Rectal smooth muscle tissue (tissue), 1 donor: ENCODE measurements around the gene MCC.

Experiments
- H3K27ac ChIP-seq: one replicate; pipeline ENCODE4 v1.7.0; 2013; ENCODE audit warnings: low read depth, low read length, inconsistent platforms
- H3K27me3 ChIP-seq: one replicate; pipeline ENCODE4 v1.7.0; 2013; ENCODE audit warnings: low read length; ENCODE audit not compliant: control insufficient read depth, insufficient read depth
- H3K36me3 ChIP-seq: one replicate; pipeline ENCODE4 v1.7.0; 2013; ENCODE audit warnings: low read length; ENCODE audit not compliant: control insufficient read depth, insufficient read depth
- H3K4me1 ChIP-seq: one replicate; pipeline ENCODE4 v1.7.0; 2013; ENCODE audit warnings: low read length; ENCODE audit not compliant: control insufficient read depth, insufficient read depth
- H3K4me3 ChIP-seq: one replicate; pipeline ENCODE4 v1.7.0; 2013; ENCODE audit warnings: low read length
- H3K9ac ChIP-seq: one replicate; pipeline ENCODE4 v1.7.0; 2013; ENCODE audit warnings: low read length

MCC gene

GRCh38 chr5:113038136-113038535 is 450.1 kb downstream of the MCC start:
- Histone ChIP-seq H3K27me3 (no peaks in the 10 kb centered on the region), H3K27ac (no peak overlapping the region), H3K4me1 (no peaks in the 10 kb centered on the region), H3K36me3 (no peaks in the 10 kb centered on the region), H3K4me3 (no peak overlapping the region), H3K9ac (no peak overlapping the region)

DNA sequence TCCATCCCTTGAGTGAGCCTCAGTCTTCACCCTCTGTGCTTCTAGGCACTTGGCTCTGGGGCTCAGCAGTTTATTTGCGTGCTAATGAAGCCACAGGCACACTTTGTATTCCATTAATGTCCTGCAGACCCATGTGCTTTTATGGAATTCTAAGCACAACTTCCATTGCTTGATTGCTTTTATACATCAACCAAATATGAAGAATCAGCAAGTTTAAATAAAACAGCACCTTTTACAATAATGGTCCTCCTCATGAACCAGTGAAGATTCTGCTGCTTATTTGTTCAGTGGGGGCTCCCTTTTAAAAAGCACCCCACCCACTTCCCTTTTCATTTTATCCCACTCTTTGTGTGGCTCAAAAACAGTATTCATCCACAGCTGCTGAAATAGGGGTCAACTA is 451.4 kb downstream of the MCC start:
- no peak overlapping the region for H3K9ac ChIP-seq
- H3K4me1 ChIP-seq = no peaks in the 10 kb centered on the region
- H3K4me3 ChIP-seq = no peak overlapping the region
- H3K36me3 ChIP-seq = no peaks in the 10 kb centered on the region
- H3K27ac ChIP-seq = no peak overlapping the region
- H3K27me3 ChIP-seq = no peaks in the 10 kb centered on the region

DNA sequence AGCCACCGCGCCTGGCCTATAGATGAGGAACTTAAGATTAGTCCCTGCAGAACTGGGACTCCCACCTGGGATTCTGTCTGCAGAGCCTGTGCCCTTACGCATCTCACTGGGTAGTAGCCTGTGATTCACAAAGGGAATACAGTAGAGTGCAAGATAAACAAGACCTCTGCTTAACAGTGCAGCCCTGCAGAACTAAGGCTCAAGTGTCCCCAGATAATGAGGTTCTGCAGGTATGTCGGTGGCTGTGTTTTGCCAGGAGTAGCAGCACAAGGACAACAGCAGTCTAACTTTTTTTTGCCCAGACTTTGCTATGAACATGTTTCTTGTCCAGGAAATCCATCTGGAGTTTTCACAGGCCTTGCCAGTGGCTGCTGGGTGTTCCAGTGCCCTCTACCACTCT is 451.9 kb downstream of the MCC start:
- no peak overlapping the region for H3K27ac ChIP-seq
- H3K4me1 ChIP-seq = no peaks in the 10 kb centered on the region
- H3K4me3 ChIP-seq = no peak overlapping the region
- no peaks in the 10 kb centered on the region for H3K36me3 ChIP-seq
- no peaks in the 10 kb centered on the region for H3K27me3 ChIP-seq
- H3K9ac ChIP-seq = no peak overlapping the region

GRCh38 chr5:113035096-113035495 is 453.2 kb downstream of the MCC start:
- no peaks in the 10 kb centered on the region for H3K36me3 ChIP-seq
- H3K27ac ChIP-seq = no peak overlapping the region
- H3K9ac ChIP-seq = no peak overlapping the region
- no peaks in the 10 kb centered on the region for H3K4me1 ChIP-seq
- H3K4me3 ChIP-seq = no peak overlapping the region
- H3K27me3 ChIP-seq = no peaks in the 10 kb centered on the region

GRCh38 chr5:113034182-113034773 is 454.0 kb downstream of the MCC start:
- no peaks in the 10 kb centered on the region for H3K4me1 ChIP-seq
- H3K27me3 ChIP-seq = no peaks in the 10 kb centered on the region
- H3K27ac ChIP-seq = no peak overlapping the region
- no peaks in the 10 kb centered on the region for H3K36me3 ChIP-seq
- H3K9ac ChIP-seq = no peak overlapping the region
- H3K4me3 ChIP-seq = no peak overlapping the region

- no peak overlapping the region for H3K27ac ChIP-seq
- no peak overlapping the region for H3K4me3 ChIP-seq
- H3K9ac ChIP-seq = no peak overlapping the region
- H3K27me3 ChIP-seq = no peaks in the 10 kb centered on the region
- peaks cover 5% of the 10 kb centered on the region for H3K36me3 ChIP-seq
- no peaks in the 10 kb centered on the region for H3K4me1 ChIP-seq
Observed at GRCh38 chr5:113031557-113031956, 456.7 kb downstream of the MCC start.

- Histone ChIP-seq H3K9ac (no peak overlapping the region), H3K27ac (no peak overlapping the region), H3K4me3 (no peak overlapping the region), H3K36me3 (peaks cover 5% of the 10 kb centered on the region), H3K27me3 (no peaks in the 10 kb centered on the region), H3K4me1 (no peaks in the 10 kb centered on the region)
Observed at GRCh38 chr5:113031104-113031503, 457.1 kb downstream of the MCC start.

GRCh38 chr5:113029614-113030013 is 458.6 kb downstream of the MCC start:
- no peaks in the 10 kb centered on the region for H3K27me3 ChIP-seq
- no peak overlapping the region for H3K4me3 ChIP-seq
- H3K36me3 ChIP-seq = peaks cover 5% of the 10 kb centered on the region
- H3K4me1 ChIP-seq = no peaks in the 10 kb centered on the region
- no peak overlapping the region for H3K9ac ChIP-seq
- no peak overlapping the region for H3K27ac ChIP-seq

- H3K4me3 ChIP-seq = no peak overlapping the region
- no peaks in the 10 kb centered on the region for H3K4me1 ChIP-seq
- H3K36me3 ChIP-seq = peaks cover 5% of the 10 kb centered on the region
- H3K9ac ChIP-seq = no peak overlapping the region
- no peaks in the 10 kb centered on the region for H3K27me3 ChIP-seq
- H3K27ac ChIP-seq = no peak overlapping the region
Observed at GRCh38 chr5:113027431-113027830, 460.8 kb downstream of the MCC start.

DNA sequence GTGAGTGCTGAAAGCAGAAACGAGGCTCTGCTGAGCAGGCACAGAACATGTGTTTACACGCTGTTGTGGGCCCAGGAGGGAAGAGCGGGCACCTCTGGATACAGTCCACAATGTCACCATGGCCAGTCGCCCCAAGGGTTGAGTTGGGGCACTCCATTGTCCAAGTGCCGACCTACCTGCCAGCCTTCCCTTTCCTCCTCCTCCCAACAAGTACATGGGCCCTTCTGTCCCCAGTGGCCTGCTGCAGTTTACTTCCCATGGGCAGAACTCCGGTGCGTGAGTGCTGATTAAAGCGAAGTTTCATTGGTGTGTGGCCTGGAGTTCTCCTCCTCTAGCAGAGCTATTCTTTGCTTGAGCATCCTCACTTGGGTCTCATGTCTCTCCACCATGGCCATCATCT is 461.2 kb downstream of the MCC start:
- Histone ChIP-seq H3K36me3 (peaks cover 5% of the 10 kb centered on the region), H3K27ac (no peak overlapping the region), H3K4me1 (no peaks in the 10 kb centered on the region), H3K9ac (no peak overlapping the region), H3K4me3 (no peak overlapping the region), H3K27me3 (no peaks in the 10 kb centered on the region)

- no peak overlapping the region for H3K27ac ChIP-seq
- no peaks in the 10 kb centered on the region for H3K27me3 ChIP-seq
- H3K4me1 ChIP-seq = no peaks in the 10 kb centered on the region
- no peak overlapping the region for H3K9ac ChIP-seq
- no peak overlapping the region for H3K4me3 ChIP-seq
- H3K36me3 ChIP-seq = peaks cover 5% of the 10 kb centered on the region
Observed at GRCh38 chr5:113026211-113026610, 462.0 kb downstream of the MCC start.

DNA sequence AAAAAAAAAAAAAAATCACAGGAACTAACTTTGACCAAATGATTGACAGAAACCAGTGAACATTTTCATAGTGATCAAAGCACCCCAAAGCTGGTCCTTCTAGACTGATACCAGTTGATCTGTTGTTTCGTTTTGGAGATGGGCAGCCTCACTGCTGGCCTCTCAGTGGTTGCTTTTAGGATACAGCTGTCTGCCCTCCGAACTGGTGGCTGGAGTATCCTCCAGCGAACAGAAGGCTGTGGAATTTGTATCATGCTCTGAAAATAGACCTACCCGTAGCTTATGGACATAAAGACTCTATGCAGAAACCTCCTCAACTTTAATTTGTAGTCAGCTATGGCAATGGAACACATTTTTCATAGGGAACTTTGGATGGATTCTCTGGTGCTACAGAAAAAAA is 462.7 kb downstream of the MCC start:
- H3K36me3 ChIP-seq = peaks cover 5% of the 10 kb centered on the region
- H3K27me3 ChIP-seq = no peaks in the 10 kb centered on the region
- H3K4me3 ChIP-seq = no peak overlapping the region
- no peaks in the 10 kb centered on the region for H3K4me1 ChIP-seq
- H3K27ac ChIP-seq = no peak overlapping the region
- H3K9ac ChIP-seq = no peak overlapping the region

GRCh38 chr5:113024076-113024697 is 464.1 kb downstream of the MCC start:
- no peak overlapping the region for H3K4me3 ChIP-seq
- H3K4me1 ChIP-seq = no peaks in the 10 kb centered on the region
- H3K36me3 ChIP-seq = peaks cover 5% of the 10 kb centered on the region
- H3K27ac ChIP-seq = no peak overlapping the region
- no peaks in the 10 kb centered on the region for H3K27me3 ChIP-seq
- H3K9ac ChIP-seq = no peak overlapping the region
